Esophagus (tissue), 2 donors: ENCODE measurements around the gene NTF4. TPM values are rescaled to one million over a fixed set of nuclear protein-coding genes. Genes with fewer than 3 reads are reported as not detected.
A peak's percentile ranks its signal among the peaks of the same experiment; 100 is the strongest.
"Not testable (repeated sequence)": the region's sequence is repeated elsewhere in the genome, so short reads cannot be mapped to it uniquely, and the experiment has no call there.

Experiments
- H3K27ac ChIP-seq, 2 donors: one replicate each; pipeline ENCODE4 v1.5.1; 2013; ENCODE audit warnings: low read depth in 2 of 2, mild to moderate bottlenecking in 2 of 2, inconsistent platforms in 1 of 2, low read length in 1 of 2, moderate library complexity in 1 of 2
- H3K27me3 ChIP-seq, 2 donors: one replicate each; pipeline ENCODE4 v1.6.1; 2013; ENCODE audit warnings: low read length in 2 of 2, control low read depth in 1 of 2, mild to moderate bottlenecking in 1 of 2; ENCODE audit not compliant: insufficient read depth in 2 of 2, control insufficient read depth in 1 of 2
- H3K36me3 ChIP-seq, 2 donors: one replicate each; pipeline ENCODE4 v1.6.1; 2013; ENCODE audit warnings: low read length in 1 of 2; ENCODE audit not compliant: control insufficient read depth in 2 of 2, insufficient read depth in 2 of 2
- H3K4me1 ChIP-seq, 2 donors: one replicate each; pipeline ENCODE4 v1.6.1; 2013; ENCODE audit warnings: low read length in 1 of 2; ENCODE audit not compliant: control insufficient read depth in 2 of 2, insufficient read depth in 2 of 2
- H3K4me3 ChIP-seq, 2 donors: one replicate each; pipeline ENCODE4 v1.5.1; 2013; ENCODE audit warnings: low read length in 2 of 2, mild to moderate bottlenecking in 2 of 2, low read depth in 1 of 2, moderate library complexity in 1 of 2
- H3K9me3 ChIP-seq, 2 donors: one replicate each; pipeline ENCODE4 v1.6.1; 2013; ENCODE audit warnings: mild to moderate bottlenecking in 2 of 2, low read depth in 1 of 2, low read length in 1 of 2, moderate library complexity in 1 of 2; ENCODE audit not compliant: control insufficient read depth in 2 of 2, insufficient read depth in 1 of 2
- WGBS, 2 donors: extraction: QIAGEN DNeasy Blood & Tissue Kit; methylation state at CpG; one replicate each; pipeline ENCODE4 v1.1.7; 2013; 5-methylcytosine and 5-hydroxymethylcytosine counted together
- polyA plus RNA-seq, 2 donors: library from polyadenylated mRNA; stranded (reverse); fragments of 200-250 nt; gene quantifications; one replicate each; pipeline ENCODE4 v1.2.3, GENCODE V29; 2013
- donor health status: healthy with polysubstance abuse.
- donor health status: Bipolar disorder and iron deficiency.

The NTF4 gene
- polyA plus RNA-seq, 2 donors: 7.7 to 20.0 TPM

- Histone ChIP-seq H3K27ac (no peak overlapping the region), H3K36me3 (peaks cover 13 to 26% of the 10 kb centered on the region in 2 donors), H3K4me3 (no peak overlapping the region), H3K9me3 (no peaks in the 10 kb centered on the region), H3K4me1 (peaks cover under 1 to 5% of the 10 kb centered on the region in 2 donors), H3K27me3 (no peaks in the 10 kb centered on the region)
- WGBS, 2 donors: 88 to 89% methylated on average over 17 of the region's 17 CpGs
Observed at GRCh38 chr19:49091391-49092038, 26.9 kb upstream of the NTF4 start.

GRCh38 chr19:49086296-49086695, 21.7 kb upstream of the NTF4 start:
- no peaks in the 10 kb centered on the region for H3K9me3 ChIP-seq
- peaks cover 3 to 4% of the 10 kb centered on the region in 2 donors for H3K4me1 ChIP-seq
- H3K27ac ChIP-seq: peak overlapping the region in 1 of 2 donors; percentile 16
- peak overlapping the region; percentile 88 to 94 for H3K4me3 ChIP-seq
- peaks cover 9 to 20% of the 10 kb centered on the region in 2 donors for H3K36me3 ChIP-seq
- 32% methylated on average over 11 of the region's 11 CpGs for WGBS, 2 donors
- H3K27me3 ChIP-seq: no peaks in the 10 kb centered on the region

GRCh38 chr19:49085868-49086232, 21.2 kb upstream of the NTF4 start:
- Histone ChIP-seq H3K4me3 (peak overlapping the region; percentile 88 to 94), H3K27ac (peak overlapping the region; percentile 77 to 92), H3K4me1 (peaks cover 3 to 4% of the 10 kb centered on the region in 2 donors), H3K9me3 (no peaks in the 10 kb centered on the region), H3K27me3 (no peaks in the 10 kb centered on the region), H3K36me3 (peaks cover 8 to 16% of the 10 kb centered on the region in 2 donors)
- 0 to 1% methylated on average over 14 of the region's 14 CpGs for WGBS, 2 donors

- Histone ChIP-seq H3K27me3 (no peaks in the 10 kb centered on the region), H3K36me3 (peaks cover 2 to 10% of the 10 kb centered on the region in 2 donors), H3K4me1 (peaks cover 3 to 4% of the 10 kb centered on the region in 2 donors), H3K4me3 (peak within 1 kb of the TSS; percentile 88 to 94), H3K27ac (peak within 1 kb of the TSS; percentile 77 to 92), H3K9me3 (no peaks in the 10 kb centered on the region)
- WGBS, 2 donors: 0% methylated on average over 86 to 89 of the region's 89 CpGs
Observed at GRCh38 chr19:49085020-49085867, 20.6 kb upstream of the NTF4 start, which contains the start of gene SNRNP70. SNRNP70 (plus strand) TSS chr19:49085451; CDS start chr19:49086415, 964 bp downstream.

GRCh38 chr19:49084206-49085019, 19.8 kb upstream of the NTF4 start:
- Histone ChIP-seq H3K27me3 (no peaks in the 10 kb centered on the region), H3K27ac (peak overlapping the region; percentile 77 to 92), H3K4me3 (peak overlapping the region; percentile 88 to 94), H3K36me3 (peaks cover 0 to 8% of the 10 kb centered on the region in 2 donors), H3K4me1 (peaks cover 3 to 4% of the 10 kb centered on the region in 2 donors), H3K9me3 (no peaks in the 10 kb centered on the region)
- WGBS, 2 donors: 53 to 62% methylated on average over 26 of the region's 26 CpGs

GRCh38 chr19:49081273-49081672, 16.7 kb upstream of the NTF4 start:
- no peak overlapping the region for H3K4me3 ChIP-seq
- H3K36me3 ChIP-seq: peaks cover 0 to under 1% of the 10 kb centered on the region in 2 donors
- no peaks in the 10 kb centered on the region for H3K9me3 ChIP-seq
- no peaks in the 10 kb centered on the region for H3K27me3 ChIP-seq
- WGBS, 2 donors: 88 to 90% methylated on average over 1 of the region's 1 CpG
- H3K4me1 ChIP-seq: peaks cover 0 to 1% of the 10 kb centered on the region in 2 donors
- no peak overlapping the region for H3K27ac ChIP-seq

- Histone ChIP-seq H3K27me3 (no peaks in the 10 kb centered on the region), H3K9me3 (no peaks in the 10 kb centered on the region), H3K36me3 (no peaks in the 10 kb centered on the region), H3K4me1 (no peaks in the 10 kb centered on the region), H3K27ac (no peak overlapping the region), H3K4me3 (no peak overlapping the region)
- WGBS, 2 donors: 77 to 89% methylated on average over 4 of the region's 4 CpGs
Observed at GRCh38 chr19:49080392-49080791, 15.8 kb upstream of the NTF4 start.

- WGBS, 2 donors: 12 to 17% methylated on average over 7 to 8 of the region's 9 CpGs
- not testable (repeated sequence) for H3K36me3 ChIP-seq, H3K4me3 ChIP-seq, H3K27ac ChIP-seq, H3K4me1 ChIP-seq
- Histone ChIP-seq H3K27me3 (peaks cover 0 to 12% of the 10 kb centered on the region in 2 donors), H3K9me3 (peaks cover 0 to 10% of the 10 kb centered on the region in 2 donors)
Observed at GRCh38 chr19:49074869-49075268, 10.3 kb upstream of the NTF4 start.
